CD14-positive monocyte (primary cell): Measurements from ENCODE around the gene ERG. TPM values are rescaled to one million over a fixed set of nuclear protein-coding genes. Genes with fewer than 3 reads are reported as not detected.
A peak's percentile ranks its signal among the peaks of the same experiment; 100 is the strongest.

ENCODE experiments used
- DNase-seq, 3 donors: peaks; one replicate each; pipeline ENCODE4 v3.0.0-alpha.2; 2011 to 2022
- H2AFZ ChIP-seq: 2 replicates; pipeline ENCODE4 v1.6.0; 2012; ENCODE audit warnings: mild to moderate bottlenecking, low read depth, low read length, inconsistent platforms; ENCODE audit not compliant: insufficient read depth, poor library complexity, severe bottlenecking
- H3K27ac ChIP-seq, 2 donors: 1 replicate in 1 of 2; 2 replicates in 1 of 2; pipeline ENCODE4 v1.5.1; 2012 to 2013; ENCODE audit warnings: low read length in 2 of 2, control low read depth in 1 of 2, inconsistent platforms in 1 of 2, low read depth in 1 of 2, mild to moderate bottlenecking in 1 of 2
- H3K27me3 ChIP-seq, 2 donors: one replicate each; pipeline versions ENCODE4 v1.6.0 to v1.6.1; 2011 to 2013; ENCODE audit warnings: low read length in 2 of 2; ENCODE audit not compliant: control insufficient read depth in 2 of 2, insufficient read depth in 2 of 2
- H3K36me3 ChIP-seq, 2 donors: replicated peaks in 1 of 2; 1 replicate in 1 of 2; 2 replicates in 1 of 2; pipeline versions ENCODE4 v1.5.1 to v1.6.1; 2012 to 2013; ENCODE audit warnings: low read length in 2 of 2, control low read depth in 1 of 2, inconsistent platforms in 1 of 2, mild to moderate bottlenecking in 1 of 2; ENCODE audit not compliant: insufficient read depth in 2 of 2, control insufficient read depth in 1 of 2
- H3K4me1 ChIP-seq, 2 donors: 1 replicate in 1 of 2; 2 replicates in 1 of 2; pipeline versions ENCODE4 v1.5.1 to v1.6.1; 2012 to 2013; ENCODE audit warnings: low read length in 2 of 2, control low read depth in 1 of 2, inconsistent platforms in 1 of 2, mild to moderate bottlenecking in 1 of 2, moderate library complexity in 1 of 2; ENCODE audit not compliant: insufficient read depth in 2 of 2, control insufficient read depth in 1 of 2
- H3K4me2 ChIP-seq: replicated peaks from 2 replicates; pipeline ENCODE3; 2012; ENCODE audit warnings: low read length, moderate library complexity, mild to moderate bottlenecking; ENCODE audit not compliant: poor library complexity, severe bottlenecking; ENCODE audit errors: extremely low read depth
- H3K4me3 ChIP-seq, 3 experiments: fragments of 200-600 bp in 1 of 3; sonication (generic) in 1 of 3; replicated peaks in 1 of 3; 1 replicate in 2 of 3; 2 replicates in 1 of 3; pipeline ENCODE4 v1.5.1; 2011 to 2013; ENCODE audit warnings: low read length in 3 of 3, mild to moderate bottlenecking in 3 of 3, control low read depth in 2 of 3, low read depth in 2 of 3, inconsistent platforms in 1 of 3, moderate library complexity in 1 of 3
- H3K79me2 ChIP-seq: 2 replicates; pipeline ENCODE4 v1.6.0; 2012; ENCODE audit warnings: mild to moderate bottlenecking, control low read depth, inconsistent platforms, low read length, moderate library complexity; ENCODE audit not compliant: insufficient read depth
- H3K9ac ChIP-seq: 2 replicates; pipeline ENCODE4 v1.6.0; 2017; ENCODE audit warnings: low read length, mild to moderate bottlenecking; ENCODE audit not compliant: insufficient read depth, poor library complexity, severe bottlenecking
- H3K9me3 ChIP-seq, 2 donors: replicated peaks in 1 of 2; 1 replicate in 1 of 2; 2 replicates in 1 of 2; pipeline versions ENCODE4 v1.5.1 to v1.6.1; 2012 to 2013; ENCODE audit warnings: low read length in 2 of 2, control low read depth in 1 of 2; ENCODE audit not compliant: control insufficient read depth in 1 of 2, insufficient read depth in 1 of 2
- H4K20me1 ChIP-seq: 2 replicates; pipeline ENCODE4 v1.6.0; 2012; ENCODE audit warnings: mild to moderate bottlenecking, low read length, control low read depth, moderate library complexity; ENCODE audit not compliant: insufficient read depth
- H3K27ac Mint-ChIP-seq, 7 donors: one replicate each; pipeline ENCODE4 v1.8.0; 2020; ENCODE audit warnings: mild to moderate bottlenecking in 7 of 7, mixed read lengths in 7 of 7, moderate library complexity in 6 of 7, inconsistent platforms in 2 of 7
- H3K27me3 Mint-ChIP-seq, 3 donors: one replicate each; pipeline ENCODE4 v1.8.0; 2021 to 2022; ENCODE audit warnings: low read depth in 3 of 3, mild to moderate bottlenecking in 3 of 3, mixed read lengths in 3 of 3, moderate library complexity in 3 of 3, inconsistent platforms in 1 of 3
- H3K36me3 Mint-ChIP-seq, 2 donors: one replicate each; pipeline ENCODE4 v1.8.0; 2020; ENCODE audit warnings: mixed read lengths in 2 of 2, inconsistent platforms in 1 of 2, mild to moderate bottlenecking in 1 of 2
- H3K4me1 Mint-ChIP-seq: one replicate; pipeline ENCODE4 v1.8.0; 2020; ENCODE audit warnings: mild to moderate bottlenecking, mixed read lengths
- H3K4me3 Mint-ChIP-seq, 2 donors: one replicate each; pipeline ENCODE4 v1.8.0; 2020; ENCODE audit warnings: mild to moderate bottlenecking in 2 of 2, mixed read lengths in 2 of 2, moderate library complexity in 1 of 2
- H3K9me3 Mint-ChIP-seq, 7 donors: one replicate each; pipeline ENCODE4 v1.8.0; 2020 to 2022; ENCODE audit warnings: mixed read lengths in 7 of 7, mild to moderate bottlenecking in 6 of 7, moderate library complexity in 6 of 7, inconsistent platforms in 2 of 7
- WGBS: methylation state at CpG from one replicate; pipeline ENCODE4 v1.1.5; 2013; ENCODE audit warnings: missing lambda C conversion rate; ENCODE audit not compliant: insufficient coverage; 5-methylcytosine and 5-hydroxymethylcytosine counted together
- intact Hi-C, 2 donors: fragments of 100-400 bp; cut with micrococcal nuclease; formaldehyde crosslinking; loops; one replicate each; pipeline versions ENCODE4 v1.15.0 to v1.15.1; 2023
- polyA plus RNA-seq, 3 donors: library from polyadenylated mRNA; depleted of rRNA in 1 of 3; unstranded in 2 of 3; stranded (reverse) in 1 of 3; fragments of 300-500 nt in 2 of 3; fragments of >200 nt in 1 of 3; fragmentation: Illumina TruSeq in 2 of 3; gene quantifications; 1 replicate in 2 of 3; 2 replicates in 1 of 3; pipeline ENCODE4 v1.2.3, GENCODE V29; 2012 to 2021
- TF ChIP-seq, protein P1 (sequence below): fragments of 200-600 bp; IDR thresholded peaks from one replicate; pipeline ENCODE4 v1.8.0; 2022; ENCODE audit warnings: antibody characterized with exemption, mild to moderate bottlenecking

Gene ERG
- polyA plus RNA-seq, 3 donors = 0.16 to 0.22 TPM; not detected in 1

- no peaks in the 10 kb centered on the region for H3K9me3 Mint-ChIP-seq
- H3K36me3 Mint-ChIP-seq = no peaks in the 10 kb centered on the region
Observed at GRCh38 chr21:38527737-38528136, 29.5 kb upstream of the ERG start.

DNA sequence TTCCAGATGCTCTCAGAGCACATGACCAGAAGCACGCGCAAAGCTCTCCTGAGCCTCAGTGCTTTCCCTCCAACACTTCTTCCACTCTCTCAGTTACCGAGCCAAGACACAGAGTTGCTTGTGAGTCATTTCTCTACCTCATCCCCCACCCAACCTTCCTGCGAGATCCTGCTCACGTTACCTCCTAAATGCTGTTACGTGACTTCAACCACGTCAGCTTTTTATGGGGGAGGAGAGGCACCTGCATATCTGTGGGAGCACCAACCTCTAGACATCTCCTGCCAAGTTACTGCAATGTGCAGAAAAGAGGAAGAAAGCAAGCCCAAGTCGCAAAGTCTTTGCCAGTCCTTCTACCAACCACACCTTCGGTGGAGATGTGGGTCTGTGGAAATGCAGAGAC lies 27.2 kb upstream of the ERG start:
- TF ChIP-seq, protein P1, sequence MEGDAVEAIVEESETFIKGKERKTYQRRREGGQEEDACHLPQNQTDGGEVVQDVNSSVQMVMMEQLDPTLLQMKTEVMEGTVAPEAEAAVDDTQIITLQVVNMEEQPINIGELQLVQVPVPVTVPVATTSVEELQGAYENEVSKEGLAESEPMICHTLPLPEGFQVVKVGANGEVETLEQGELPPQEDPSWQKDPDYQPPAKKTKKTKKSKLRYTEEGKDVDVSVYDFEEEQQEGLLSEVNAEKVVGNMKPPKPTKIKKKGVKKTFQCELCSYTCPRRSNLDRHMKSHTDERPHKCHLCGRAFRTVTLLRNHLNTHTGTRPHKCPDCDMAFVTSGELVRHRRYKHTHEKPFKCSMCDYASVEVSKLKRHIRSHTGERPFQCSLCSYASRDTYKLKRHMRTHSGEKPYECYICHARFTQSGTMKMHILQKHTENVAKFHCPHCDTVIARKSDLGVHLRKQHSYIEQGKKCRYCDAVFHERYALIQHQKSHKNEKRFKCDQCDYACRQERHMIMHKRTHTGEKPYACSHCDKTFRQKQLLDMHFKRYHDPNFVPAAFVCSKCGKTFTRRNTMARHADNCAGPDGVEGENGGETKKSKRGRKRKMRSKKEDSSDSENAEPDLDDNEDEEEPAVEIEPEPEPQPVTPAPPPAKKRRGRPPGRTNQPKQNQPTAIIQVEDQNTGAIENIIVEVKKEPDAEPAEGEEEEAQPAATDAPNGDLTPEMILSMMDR = no peak
- Histone ChIP-seq H3K27me3 (no peaks in the 10 kb centered on the region), H3K9ac (no peak overlapping the region), H3K27ac (no peak overlapping the region), H3K36me3 (no peaks in the 10 kb centered on the region), H3K4me2 (no peak overlapping the region), H3K4me3 (no peak overlapping the region), H3K9me3 (no peaks in the 10 kb centered on the region), H3K79me2 (no peaks in the 10 kb centered on the region), H4K20me1 (no peaks in the 10 kb centered on the region), H3K4me1 (no peaks in the 10 kb centered on the region), H2AFZ (no peak overlapping the region)
- no CpG with 5 or more reads among the region's 9 CpGs for WGBS
- no peaks in the 10 kb centered on the region for H3K36me3 Mint-ChIP-seq
- H3K27ac Mint-ChIP-seq = peak overlapping the region in 1 of 7 donors; percentile 60
- no peak overlapping the region for H3K4me3 Mint-ChIP-seq
- intact Hi-C loops = no loop called here
- H3K27me3 Mint-ChIP-seq = peaks cover 2% of the 10 kb centered on the region in 3 donors
- peaks cover 0 to under 1% (median 0%) of the 10 kb centered on the region in 7 donors for H3K9me3 Mint-ChIP-seq
- peaks cover 7% of the 10 kb centered on the region for H3K4me1 Mint-ChIP-seq
- DNase-seq = no peak

More at GRCh38 chr21:38527737-38528136, 29.5 kb upstream of the ERG start:
- H3K4me2 ChIP-seq = no peak overlapping the region
- H2AFZ ChIP-seq = no peak overlapping the region
- no peak overlapping the region for H3K4me3 ChIP-seq
- Mint-ChIP-seq H3K27me3 (peaks cover 0 to 2% (median 0%) of the 10 kb centered on the region in 3 donors), H3K27ac (no peak overlapping the region), H3K4me3 (no peak overlapping the region), H3K4me1 (peaks cover 2% of the 10 kb centered on the region)
- no peaks in the 10 kb centered on the region for H3K9me3 ChIP-seq
- TF ChIP-seq, protein P1 = no peak
- no peaks in the 10 kb centered on the region for H3K36me3 ChIP-seq
- H3K4me1 ChIP-seq = no peaks in the 10 kb centered on the region
- intact Hi-C loops = no loop called here
- no peaks in the 10 kb centered on the region for H3K79me2 ChIP-seq
- H4K20me1 ChIP-seq = no peaks in the 10 kb centered on the region
- DNase-seq = no peak
- no peak overlapping the region for H3K9ac ChIP-seq
- no peaks in the 10 kb centered on the region for H3K27me3 ChIP-seq
- 98% methylated on average over 7 of the region's 8 CpGs for WGBS
- no peak overlapping the region for H3K27ac ChIP-seq
